Right kidney (tissue), 1 donor: ENCODE data around the gene CCDC78.
A peak's percentile ranks its signal among the peaks of the same experiment; 100 is the strongest.
"Not testable (repeated sequence)": the region's sequence is repeated elsewhere in the genome, so short reads cannot be mapped to it uniquely, and the experiment has no call there.

Source experiments
- DNase-seq: peaks from one replicate; pipeline ENCODE4 v3.0.0-alpha.2; 2016

The CCDC78 gene

GRCh38 chr16:692356-693108 lies 33.7 kb downstream of the CCDC78 start:
- DNase-seq: no peak

GRCh38 chr16:691242-691641 lies 35.0 kb downstream of the CCDC78 start:
- DNase-seq: not testable (repeated sequence)

- no peak for DNase-seq
Observed at GRCh38 chr16:689175-689897, 36.9 kb downstream of the CCDC78 start.

- DNase-seq: no peak
Observed at GRCh38 chr16:687499-687898, 38.7 kb downstream of the CCDC78 start.

- no peak for DNase-seq
Observed at GRCh38 chr16:686459-687260, 39.6 kb downstream of the CCDC78 start.

- no peak for DNase-seq
Observed at GRCh38 chr16:685967-686366, 40.3 kb downstream of the CCDC78 start.

- no peak for DNase-seq
Observed at GRCh38 chr16:684961-685696, 41.1 kb downstream of the CCDC78 start.

- DNase-seq: peak; percentile 88
Observed at GRCh38 chr16:684071-684794, 42.0 kb downstream of the CCDC78 start, which contains the start of gene JMJD8. Gene JMJD8, minus strand, starts transcription at chr16:684334. Its CDS starts 15 bp downstream, at chr16:684319.

- no peak for DNase-seq
Observed at GRCh38 chr16:683396-684070, 42.7 kb downstream of the CCDC78 start.

- DNase-seq: no peak
Observed at GRCh38 chr16:682493-683395, 43.5 kb downstream of the CCDC78 start.

GRCh38 chr16:681746-682427 lies 44.4 kb downstream of the CCDC78 start:
- no peak for DNase-seq

GRCh38 chr16:680967-681745 lies 45.1 kb downstream of the CCDC78 start:
- DNase-seq: no peak

GRCh38 chr16:680625-680945 lies 45.7 kb downstream of the CCDC78 start:
- no peak for DNase-seq

- DNase-seq: peak; percentile 90
Observed at GRCh38 chr16:679814-680624, 46.2 kb downstream of the CCDC78 start, which contains the start of gene STUB1. Gene STUB1, plus strand, starts transcription at chr16:680410. Its CDS starts 116 bp downstream, at chr16:680526.

GRCh38 chr16:678858-679813 lies 47.1 kb downstream of the CCDC78 start:
- peak; percentile 85 for DNase-seq

GRCh38 chr16:678209-678857 lies 47.9 kb downstream of the CCDC78 start:
- DNase-seq: no peak
